ENCODE data around the gene DSN1.

- no peak for TF ChIP-seq POLR2A (IDR thresholded peaks at IDR 0.05; ENCODE audit: borderline replicate concordance, extremely low read depth, insufficient read depth, insufficient read length)
- no peak for TF ChIP-seq EZH2phosphoT487 (IDR thresholded peaks at IDR 0.05; ENCODE audit: borderline replicate concordance)
These were observed 22.1 kb upstream of the DSN1 start for GRCh38 chr20:36795691-36796090.
